Thyroid gland (tissue), 4 donors: Measurements from ENCODE around the gene GTF3C4.

Source experiments
- POLR2A ChIP-seq, 2 donors: fragments of 450-650 bp; IDR thresholded peaks; one replicate each; pipeline ENCODE4 v1.6.1; 2017; ENCODE audit warnings: antibody characterized with exemption in 2 of 2, mild to moderate bottlenecking in 2 of 2, moderate library complexity in 1 of 2
- TF ChIP-seq, protein P1 (sequence below), 6 experiments: fragments of 200-600 bp in 3 of 6; fragments of 450-650 bp in 3 of 6; sonication (generic) in 3 of 6; IDR thresholded peaks; one replicate each; pipeline ENCODE4 v1.5.1; 2016 to 2019; ENCODE audit warnings: antibody characterized with exemption in 6 of 6, mild to moderate bottlenecking in 2 of 6, inconsistent platforms in 1 of 6, moderate library complexity in 1 of 6

DNA sequence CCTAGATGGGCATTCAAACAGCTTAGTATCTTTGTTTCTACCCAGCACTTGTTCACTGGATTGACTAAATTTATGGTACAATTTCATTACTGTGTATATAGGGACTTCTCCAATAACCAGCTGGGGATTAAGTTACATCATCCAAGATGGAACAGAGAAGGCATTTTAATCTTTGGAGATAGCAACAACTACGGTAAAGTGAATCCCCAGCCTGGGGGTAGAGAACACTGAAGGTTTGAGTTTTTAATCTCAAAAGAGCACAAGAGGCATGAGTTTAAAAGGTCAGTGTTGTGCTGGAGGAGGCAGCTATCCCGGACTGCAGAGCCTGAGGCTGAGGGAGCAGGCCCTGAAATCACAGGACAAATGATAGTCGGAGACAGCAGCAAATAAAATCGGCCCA is 29.0 kb upstream of the GTF3C4 start:
- TF ChIP-seq, protein P1, sequence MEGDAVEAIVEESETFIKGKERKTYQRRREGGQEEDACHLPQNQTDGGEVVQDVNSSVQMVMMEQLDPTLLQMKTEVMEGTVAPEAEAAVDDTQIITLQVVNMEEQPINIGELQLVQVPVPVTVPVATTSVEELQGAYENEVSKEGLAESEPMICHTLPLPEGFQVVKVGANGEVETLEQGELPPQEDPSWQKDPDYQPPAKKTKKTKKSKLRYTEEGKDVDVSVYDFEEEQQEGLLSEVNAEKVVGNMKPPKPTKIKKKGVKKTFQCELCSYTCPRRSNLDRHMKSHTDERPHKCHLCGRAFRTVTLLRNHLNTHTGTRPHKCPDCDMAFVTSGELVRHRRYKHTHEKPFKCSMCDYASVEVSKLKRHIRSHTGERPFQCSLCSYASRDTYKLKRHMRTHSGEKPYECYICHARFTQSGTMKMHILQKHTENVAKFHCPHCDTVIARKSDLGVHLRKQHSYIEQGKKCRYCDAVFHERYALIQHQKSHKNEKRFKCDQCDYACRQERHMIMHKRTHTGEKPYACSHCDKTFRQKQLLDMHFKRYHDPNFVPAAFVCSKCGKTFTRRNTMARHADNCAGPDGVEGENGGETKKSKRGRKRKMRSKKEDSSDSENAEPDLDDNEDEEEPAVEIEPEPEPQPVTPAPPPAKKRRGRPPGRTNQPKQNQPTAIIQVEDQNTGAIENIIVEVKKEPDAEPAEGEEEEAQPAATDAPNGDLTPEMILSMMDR (IDR thresholded peaks at IDR 0.05): no peak
- TF ChIP-seq POLR2A (IDR thresholded peaks at IDR 0.05): no peak
